K562 (cell line): ENCODE measurements around the gene PCDHB8. TPM values are rescaled to one million over a fixed set of nuclear protein-coding genes. Genes with fewer than 3 reads are reported as not detected.

ENCODE experiments used
- ATAC-seq: fragments of 200-7000 bp; cut with Tn5 transposase; 3 replicates; pipeline ENCODE4 v1.9.1; 2020; ENCODE audit warnings: moderate library complexity
- BruUV-seq: library from RNA; stranded (reverse); fragments of 400-500 nt; replicated peaks from 2 replicates; lab custom pipeline; 2021; lab: Mats Ljungman, UMichigan
- CTCF ChIA-PET: fragments of 300-600 bp; formaldehyde crosslinking; extraction: SDS; loops from one replicate; lab custom pipeline; 2021; ENCODE audit warnings: low intra/inter-chr PET ratio; lab: Yijun Ruan, JAX
- POLR2A ChIA-PET: fragments of 300-600, 350-650 bp; sonication (Branson Sonifier 250); formaldehyde crosslinking; extraction: SDS; loops from one replicate; lab custom pipeline; 2021; ENCODE audit warnings: antibody characterized with exemption, inconsistent platforms; lab: Yijun Ruan, JAX
- DNase-seq, 4 experiments: peaks; one replicate each; pipeline versions ENCODE4 v3.0.0 to v3.0.0-alpha.2; 2011 to 2018; ENCODE audit warnings: low spot score in 3 of 4, mixed read lengths in 3 of 4; ENCODE audit errors: extremely low read depth in 1 of 4
- FAIRE-seq: peaks from 2 replicates; lab custom pipeline; 2011; peaks lifted over from hg19 to GRCh38; lab: Jason Lieb, UNC
- H2AFZ ChIP-seq: 2 replicates; pipeline ENCODE4 v1.6.0; 2011; ENCODE audit warnings: low read depth, low read length, control low read depth, inconsistent platforms
- H3K27ac ChIP-seq: fragments of 200-600 bp; 3 replicates; pipeline ENCODE4 v1.8.0; 2011; ENCODE audit warnings: low read depth, mild to moderate bottlenecking, control low read depth, inconsistent platforms, low read length, moderate library complexity, mixed read lengths; ENCODE audit errors: extremely low read depth
- H3K27me3 ChIP-seq, 2 experiments: fragments of 300-600 bp in 1 of 2; 2 replicates in 1 of 2; 3 replicates in 1 of 2; pipeline versions ENCODE4 v1.6.0 to v1.8.0; 2011; ENCODE audit warnings: inconsistent platforms in 2 of 2, low read length in 2 of 2, mild to moderate bottlenecking in 1 of 2, mixed read lengths in 1 of 2, moderate library complexity in 1 of 2; ENCODE audit not compliant: control insufficient read depth in 2 of 2, insufficient read depth in 2 of 2
- H3K36me3 ChIP-seq: fragments of 300-600 bp; 3 replicates; pipeline ENCODE4 v1.8.0; 2011; ENCODE audit warnings: mild to moderate bottlenecking, low read length, inconsistent platforms; ENCODE audit not compliant: control insufficient read depth, insufficient read depth
- H3K4me1 ChIP-seq, 2 experiments: fragments of 200-600 bp in 1 of 2; replicated peaks in 1 of 2; 2 replicates in 1 of 2; 3 replicates in 1 of 2; pipeline versions ENCODE4 v1.5.1 to v1.8.0; 2011; ENCODE audit warnings: inconsistent platforms in 2 of 2, low read length in 2 of 2, mild to moderate bottlenecking in 1 of 2, mixed read lengths in 1 of 2, moderate library complexity in 1 of 2; ENCODE audit not compliant: control insufficient read depth in 2 of 2, insufficient read depth in 2 of 2
- H3K4me2 ChIP-seq: 2 replicates; pipeline ENCODE4 v1.6.1; 2011; ENCODE audit warnings: low read length, control low read depth, inconsistent platforms, mixed read lengths; ENCODE audit not compliant: insufficient read depth
- H3K4me3 ChIP-seq: fragments of 200-600 bp; sonication (generic), shearing (Covaris generic); 2 replicates; pipeline ENCODE4 v1.5.1; 2016; ENCODE audit warnings: control low read depth, inconsistent platforms
- H3K79me2 ChIP-seq: fragments of 200-600 bp; 3 replicates; pipeline ENCODE4 v1.8.0; 2011; ENCODE audit warnings: low read length, inconsistent platforms; ENCODE audit not compliant: control insufficient read depth, insufficient read depth
- H3K9ac ChIP-seq, 2 experiments: 2 replicates each; pipeline versions ENCODE4 v1.6.0 to v1.6.1; 2011; ENCODE audit warnings: low read depth in 2 of 2, low read length in 2 of 2, control low read depth in 1 of 2, inconsistent platforms in 1 of 2, mild to moderate bottlenecking in 1 of 2, mixed read lengths in 1 of 2; ENCODE audit not compliant: insufficient read depth in 1 of 2
- H3K9me1 ChIP-seq: one replicate; pipeline ENCODE4 v1.6.0; 2011; ENCODE audit warnings: inconsistent platforms, mild to moderate bottlenecking, low read length, moderate library complexity; ENCODE audit not compliant: control insufficient read depth, insufficient read depth
- H3K9me3 ChIP-seq: replicated peaks from 2 replicates; pipeline ENCODE4 v1.5.1; 2011; ENCODE audit warnings: low read depth, low read length, inconsistent platforms; ENCODE audit not compliant: control insufficient read depth, insufficient read depth
- H4K20me1 ChIP-seq: replicated peaks from 2 replicates; pipeline ENCODE4 v1.6.1; 2011; ENCODE audit warnings: low read length, inconsistent platforms, mixed read lengths; ENCODE audit not compliant: control insufficient read depth, insufficient read depth
- ASH1L ChIP-seq: fragments of 450-650 bp; IDR thresholded peaks from 2 replicates; pipeline ENCODE4 v1.6.1; 2018; ENCODE audit warnings: borderline replicate concordance, mild to moderate bottlenecking, low read depth; ENCODE audit not compliant: partially characterized antibody
- BCOR ChIP-seq: fragments of 450-650 bp; IDR thresholded peaks from 2 replicates; pipeline ENCODE4 v1.6.1; 2016
- CREM ChIP-seq: IDR thresholded peaks from 2 replicates; pipeline ENCODE4 v1.6.1; 2014; ENCODE audit warnings: antibody characterized with exemption, low read depth
- CTCF ChIP-seq, 3 experiments: IDR thresholded peaks in 2 of 3; conservative IDR thresholded peaks in 1 of 3; 2 replicates each; pipeline ENCODE4 v1.5.1; 2011 to 2012; ENCODE audit warnings: low read length in 3 of 3, mild to moderate bottlenecking in 3 of 3, control low read depth in 2 of 3, improper control_type of control experiment in 1 of 3, inconsistent platforms in 1 of 3, low read depth in 1 of 3, mixed read lengths in 1 of 3, moderate library complexity in 1 of 3; ENCODE audit not compliant: insufficient read depth in 2 of 3
- EP300 ChIP-seq: IDR thresholded peaks from 2 replicates; pipeline ENCODE4 v1.6.1; 2012; ENCODE audit warnings: low read length, improper control_type of control experiment
- GTF2A2 ChIP-seq: IDR thresholded peaks from 2 replicates; pipeline ENCODE4 v1.6.1; 2016; ENCODE audit warnings: mild to moderate bottlenecking, missing genetic modification characterization, missing compliant biosample characterization
- GTF2F1 ChIP-seq: IDR thresholded peaks from 2 replicates; pipeline ENCODE4 v1.6.1; 2011; ENCODE audit warnings: low read depth, low read length, improper control_type of control experiment
- HIVEP1 ChIP-seq: fragments of 250-450 bp; sonication (Bioruptor Pico); IDR thresholded peaks from 2 replicates; pipeline ENCODE4 v1.4.0; 2020; ENCODE audit warnings: mild to moderate bottlenecking
- KLF13 ChIP-seq: fragments of 450-650 bp; IDR thresholded peaks from 2 replicates; pipeline ENCODE4 v1.6.1; 2016; ENCODE audit warnings: missing genetic modification characterization, low read depth, mild to moderate bottlenecking, missing compliant biosample characterization, moderate library complexity, borderline replicate concordance
- KLF16 ChIP-seq: IDR thresholded peaks from 2 replicates; pipeline ENCODE4 v1.6.1; 2016; ENCODE audit warnings: antibody characterized with exemption
- KLF6 ChIP-seq: fragments of 250-450 bp; sonication (Bioruptor Pico); IDR thresholded peaks from 2 replicates; pipeline ENCODE4 v1.4.0; 2020; ENCODE audit warnings: mild to moderate bottlenecking, moderate library complexity, borderline replicate concordance
- MEIS2 ChIP-seq: fragments of 450-650 bp; IDR thresholded peaks from 2 replicates; pipeline ENCODE4 v1.6.1; 2014; ENCODE audit warnings: mild to moderate bottlenecking; ENCODE audit not compliant: partially characterized antibody
- NFXL1 ChIP-seq: fragments of 450-650 bp; formaldehyde crosslinking; IDR thresholded peaks from 2 replicates; pipeline ENCODE4 v1.4.0; 2021; ENCODE audit warnings: mild to moderate bottlenecking
- POLR2H ChIP-seq: IDR thresholded peaks from 2 replicates; pipeline ENCODE4 v1.6.1; 2016; ENCODE audit warnings: missing genetic modification characterization, low read depth, mild to moderate bottlenecking, control low read depth, missing compliant biosample characterization, moderate library complexity
- PYGO2 ChIP-seq: fragments of 450-650 bp; IDR thresholded peaks from 2 replicates; pipeline ENCODE4 v1.6.1; 2016; ENCODE audit warnings: mild to moderate bottlenecking, missing genetic modification characterization, moderate library complexity, missing compliant biosample characterization
- RAD21 ChIP-seq, 2 experiments: fragments of 250-450 bp in 1 of 2; fragments of 450-650 bp in 1 of 2; sonication (Bioruptor Pico) in 1 of 2; formaldehyde crosslinking in 1 of 2; IDR thresholded peaks in 1 of 2; conservative IDR thresholded peaks in 1 of 2; 2 replicates each; pipeline versions ENCODE4 v1.4.0 to v1.8.0; 2020 to 2022; ENCODE audit warnings: mild to moderate bottlenecking in 2 of 2, moderate library complexity in 1 of 2
- SMARCA5 ChIP-seq: fragments of 450-650 bp; IDR thresholded peaks from 2 replicates; pipeline ENCODE4 v1.6.1; 2016
- TGIF2 ChIP-seq: sonication (generic); formaldehyde crosslinking; IDR thresholded peaks from 2 replicates; pipeline ENCODE4 v1.8.1; 2022; ENCODE audit warnings: mild to moderate bottlenecking, missing genetic modification reagents, moderate library complexity
- XRCC5 ChIP-seq: fragments of 200-400 bp; formaldehyde crosslinking; IDR thresholded peaks from 2 replicates; pipeline ENCODE4 v1.6.1; 2017; ENCODE audit warnings: low read depth, mild to moderate bottlenecking, low read length
- ZNF23 ChIP-seq: fragments of 250-450 bp; sonication (Bioruptor Pico); IDR thresholded peaks from 2 replicates; pipeline ENCODE4 v1.4.0; 2020; ENCODE audit warnings: mild to moderate bottlenecking
- ZNF431 ChIP-seq: sonication (generic); formaldehyde crosslinking; IDR thresholded peaks from 2 replicates; pipeline ENCODE4 v1.8.0; 2022; ENCODE audit warnings: mild to moderate bottlenecking, missing genetic modification reagents
- ZNF780A ChIP-seq: fragments of 250-450 bp; sonication (Bioruptor Pico); IDR thresholded peaks from 2 replicates; pipeline ENCODE4 v1.5.0; 2021; ENCODE audit warnings: mild to moderate bottlenecking
- WGBS: fragments of 100-300 bp; shearing (Covaris generic); methylation state at CpG from one replicate; pipeline ENCODE4 v1.1.6; 2016; ENCODE audit warnings: low coverage, mixed read lengths; ENCODE audit not compliant: insufficient coverage; ENCODE audit errors: missing lambda C conversion rate; 5-methylcytosine and 5-hydroxymethylcytosine counted together
- in situ Hi-C: fragments of 300-500 bp; cut with MboI; formaldehyde crosslinking; loops from 4 replicates; pipeline ENCODE4 v1.15.0; 2018; ENCODE audit warnings: inconsistent platforms, mixed read lengths
- intact Hi-C: fragments of 100-400 bp; cut with micrococcal nuclease; formaldehyde crosslinking; loops from 2 replicates; pipeline ENCODE4 v1.14.2; 2022
- polyA plus RNA-seq, 8 experiments: library from polyadenylated mRNA; depleted of rRNA in 4 of 8; stranded (reverse) in 5 of 8; unstranded in 3 of 8; fragments of >200 nt; fragmentation: Nextera tagmentation in 2 of 8; fragmentation: Illumina TruSeq in 1 of 8; extraction: Ambion mirVana in 2 of 8; extraction: Trizol in 1 of 8; gene quantifications; 2 replicates each; pipeline versions ENCODE4 v1.2.1 to v1.2.3, GENCODE V29; 2011 to 2014; ENCODE audit warnings: inconsistent platforms in 1 of 8, missing spikeins in 1 of 8
- total RNA-seq, 7 experiments: library from RNA; depleted of rRNA in 6 of 7; stranded (reverse); fragments of >200 nt in 6 of 7; fragmentation: Illumina TruSeq in 2 of 7; extraction: Trizol in 2 of 7; gene quantifications; 2 replicates each; pipeline versions ENCODE4 v1.2.1 to v1.2.3, GENCODE V29; 2011 to 2021; ENCODE audit warnings: low replicate concordance in 1 of 7

PCDHB8 gene
- total and polyA plus RNA-seq, 9 of the 15 experiments (the other 6 are each of a cell fraction or from before 2014, with no cell fraction given) = not detected

DNA sequence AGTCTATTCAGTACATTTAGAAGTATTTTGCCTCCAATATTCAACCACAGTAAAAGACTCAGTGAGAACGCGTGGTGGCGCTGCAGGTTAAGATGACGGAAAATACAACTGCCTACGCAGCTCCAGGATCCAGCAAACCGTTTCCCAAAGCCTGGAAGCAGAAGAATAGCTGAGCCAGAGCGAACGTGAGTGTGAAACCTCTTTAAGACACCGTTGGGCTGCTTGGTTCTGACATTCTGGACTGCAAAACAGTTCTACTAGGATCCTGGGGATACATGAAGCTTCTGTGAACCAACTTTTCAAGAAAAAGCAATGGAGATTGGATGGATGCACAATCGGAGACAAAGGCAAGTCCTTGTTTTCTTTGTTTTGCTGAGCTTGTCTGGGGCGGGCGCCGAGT is 4.7 kb downstream of the PCDHB8 start, which contains the start of gene PCDHB16:
PCDHB16 (plus strand) TSS at position 140 of the 400 bp plus-strand sequence; CDS start at position 313, 173 bp downstream.
- Histone ChIP-seq H3K4me2 (no peak within 1 kb of the TSS), H3K27me3 (peaks cover 5 to 14% of the 10 kb centered on the region in 2 experiments; a peak in 1 of 5 replicates), H2AFZ (no peak within 1 kb of the TSS), H3K9me3 (no peaks in the 10 kb centered on the region), H3K36me3 (no peaks in the 10 kb centered on the region), H3K4me1 (no peaks in the 10 kb centered on the region), H3K9me1 (no peaks in the 10 kb centered on the region), H3K27ac (no peak within 1 kb of the TSS), H3K79me2 (no peaks in the 10 kb centered on the region), H4K20me1 (no peaks in the 10 kb centered on the region), H3K4me3 (no peak within 1 kb of the TSS), H3K9ac (no peak within 1 kb of the TSS)
- intact Hi-C loops (no loop called here), in situ Hi-C loops (no loop called here)
- 2% methylated on average over 13 of the region's 13 CpGs for WGBS
- FAIRE-seq = peak; percentile 46
- DNase-seq = peak in 2 of 4 experiments; percentile 17 to 31
- no peak for TF ChIP-seq GTF2A2
- no peak for TF ChIP-seq EP300
- no peak for TF ChIP-seq TGIF2 (CRISPR knock-in tag)
- TF ChIP-seq ZNF431 (CRISPR knock-in tag) = no peak
- no peak for TF ChIP-seq ZNF23
- TF ChIP-seq BCOR = no peak
- peak; percentile 14; the same call in 1 of the 2 replicates for TF ChIP-seq CREM
- no peak for TF ChIP-seq KLF13 (tag)
- no peak for TF ChIP-seq GTF2F1
- TF ChIP-seq POLR2H = no peak
- no peak for TF ChIP-seq ZNF780A (CRISPR knock-in tag)
- TF ChIP-seq CTCF (IDR thresholded peaks at IDR 0.05 in 2 of 3, conservative IDR thresholded peaks at IDR 0.05 in 1 of 3; ENCODE audit: insufficient read depth in 2 of 3, low read depth in 1 of 3, low read length in 3 of 3) = peak; percentile 38 to 51 (median 46)
- no peak for TF ChIP-seq MEIS2
- TF ChIP-seq XRCC5 = no peak
- no peak for TF ChIP-seq KLF16
- no peak for TF ChIP-seq KLF6 (CRISPR knock-in tag)
- no peak for TF ChIP-seq NFXL1 (CRISPR knock-in tag)
- TF ChIP-seq ASH1L = no peak
- TF ChIP-seq SMARCA5 = no peak
- TF ChIP-seq RAD21 (CRISPR knock-in tag; conservative IDR thresholded peaks at IDR 0.05 in 1 of 2, IDR thresholded peaks at IDR 0.05 in 1 of 2) = 0 out of 4 replicates have a peak, but pooled peaks of 1 of the 2 experiments have one; percentile 17
- no peak for TF ChIP-seq PYGO2 (tag)
- no peak for TF ChIP-seq HIVEP1 (CRISPR knock-in tag)
- ChIA-PET CTCF (no interaction called here), POLR2A (no interaction called here)
- peak; percentile 78 for ATAC-seq
- no TSS peak for BruUV-seq
